ENCODE results near the gene BLNK. TPM values are rescaled to one million over a fixed set of nuclear protein-coding genes. Genes with fewer than 3 reads are reported as not detected.

The BLNK gene
- total RNA-seq, 1 donor from 2014 or later, result not detected

GRCh38 chr10:96243296-96243695 lies 28.1 kb downstream of the BLNK start:
- no peak overlapping the region for H3K4me3 Mint-ChIP-seq
- H3K9me3 Mint-ChIP-seq, result no peaks in the 10 kb centered on the region
- intact Hi-C loops (cut with micrococcal nuclease), result no loop called here
- H3K4me1 Mint-ChIP-seq (ENCODE audit: low read depth), result no peaks in the 10 kb centered on the region
- DNase-seq (ENCODE audit: low spot score), result no peak
- H3K36me3 Mint-ChIP-seq (ENCODE audit: low read depth), result no peaks in the 10 kb centered on the region
- peaks cover 7% of the 10 kb centered on the region for H3K27me3 Mint-ChIP-seq (ENCODE audit: insufficient read depth)
- no peak overlapping the region for H3K27ac Mint-ChIP-seq

GRCh38 chr10:96242822-96243221 lies 28.5 kb downstream of the BLNK start:
- H3K27me3 Mint-ChIP-seq (ENCODE audit: insufficient read depth), result peaks cover 7% of the 10 kb centered on the region
- no peak overlapping the region for H3K27ac Mint-ChIP-seq
- H3K9me3 Mint-ChIP-seq, result no peaks in the 10 kb centered on the region
- H3K4me3 Mint-ChIP-seq, result no peak overlapping the region
- no peaks in the 10 kb centered on the region for H3K4me1 Mint-ChIP-seq (ENCODE audit: low read depth)
- DNase-seq (ENCODE audit: low spot score), result no peak
- H3K36me3 Mint-ChIP-seq (ENCODE audit: low read depth), result no peaks in the 10 kb centered on the region
- intact Hi-C loops (cut with micrococcal nuclease), result no loop called here

- no peak for DNase-seq (ENCODE audit: low spot score)
- H3K36me3 Mint-ChIP-seq (ENCODE audit: low read depth), result no peaks in the 10 kb centered on the region
- H3K9me3 Mint-ChIP-seq, result no peaks in the 10 kb centered on the region
These were observed 32.4 kb downstream of the BLNK start for GRCh38 chr10:96238646-96239623.

GRCh38 chr10:96236876-96237275 lies 34.5 kb downstream of the BLNK start:
- H3K27ac Mint-ChIP-seq, result no peak overlapping the region
- intact Hi-C loops (cut with micrococcal nuclease), result no loop called here
- no peaks in the 10 kb centered on the region for H3K9me3 Mint-ChIP-seq
- DNase-seq (ENCODE audit: low spot score), result no peak
- H3K4me1 Mint-ChIP-seq (ENCODE audit: low read depth), result no peaks in the 10 kb centered on the region
- H3K36me3 Mint-ChIP-seq (ENCODE audit: low read depth), result no peaks in the 10 kb centered on the region
- no peak overlapping the region for H3K4me3 Mint-ChIP-seq
- peaks cover 6% of the 10 kb centered on the region for H3K27me3 Mint-ChIP-seq (ENCODE audit: insufficient read depth)

More at GRCh38 chr10:96238646-96239623, 32.4 kb downstream of the BLNK start:
- H3K27me3 Mint-ChIP-seq (ENCODE audit: insufficient read depth), result peaks cover 6% of the 10 kb centered on the region
- H3K4me3 Mint-ChIP-seq, result no peak overlapping the region
- intact Hi-C loops (cut with micrococcal nuclease), result no loop called here
- H3K4me1 Mint-ChIP-seq (ENCODE audit: low read depth), result no peaks in the 10 kb centered on the region
- H3K27ac Mint-ChIP-seq, result no peak overlapping the region

- no peaks in the 10 kb centered on the region for H3K4me1 Mint-ChIP-seq (ENCODE audit: low read depth)
- DNase-seq (ENCODE audit: low spot score), result no peak
- H3K9me3 Mint-ChIP-seq, result no peaks in the 10 kb centered on the region
- no peaks in the 10 kb centered on the region for H3K36me3 Mint-ChIP-seq (ENCODE audit: low read depth)
- intact Hi-C loops (cut with micrococcal nuclease), result no loop called here
- H3K4me3 Mint-ChIP-seq, result no peak overlapping the region
- no peak overlapping the region for H3K27ac Mint-ChIP-seq
- peaks cover 6% of the 10 kb centered on the region for H3K27me3 Mint-ChIP-seq (ENCODE audit: insufficient read depth)
These were observed 35.3 kb downstream of the BLNK start for GRCh38 chr10:96236090-96236478.

GRCh38 chr10:96235326-96236089 lies 35.9 kb downstream of the BLNK start:
- intact Hi-C loops (cut with micrococcal nuclease), result no loop called here
- H3K36me3 Mint-ChIP-seq (ENCODE audit: low read depth), result no peaks in the 10 kb centered on the region
- no peaks in the 10 kb centered on the region for H3K9me3 Mint-ChIP-seq
- no peak overlapping the region for H3K4me3 Mint-ChIP-seq
- H3K27ac Mint-ChIP-seq, result no peak overlapping the region
- H3K4me1 Mint-ChIP-seq (ENCODE audit: low read depth), result no peaks in the 10 kb centered on the region
- H3K27me3 Mint-ChIP-seq (ENCODE audit: insufficient read depth), result peaks cover 6% of the 10 kb centered on the region
- no peak for DNase-seq (ENCODE audit: low spot score)

- no peaks in the 10 kb centered on the region for H3K36me3 Mint-ChIP-seq (ENCODE audit: low read depth)
- intact Hi-C loops (cut with micrococcal nuclease), result no loop called here
- no peaks in the 10 kb centered on the region for H3K4me1 Mint-ChIP-seq (ENCODE audit: low read depth)
- no peak for DNase-seq (ENCODE audit: low spot score)
- H3K27me3 Mint-ChIP-seq (ENCODE audit: insufficient read depth), result peaks cover 8% of the 10 kb centered on the region
- H3K9me3 Mint-ChIP-seq, result no peaks in the 10 kb centered on the region
- H3K4me3 Mint-ChIP-seq, result no peak overlapping the region
- no peak overlapping the region for H3K27ac Mint-ChIP-seq
These were observed 37.4 kb downstream of the BLNK start for GRCh38 chr10:96233959-96234358.

- Mint-ChIP-seq H3K4me1 (ENCODE audit: low read depth) (no peaks in the 10 kb centered on the region), H3K27me3 (ENCODE audit: insufficient read depth) (peaks cover 3% of the 10 kb centered on the region), H3K9me3 (no peaks in the 10 kb centered on the region), H3K4me3 (no peak overlapping the region), H3K36me3 (ENCODE audit: low read depth) (no peaks in the 10 kb centered on the region), H3K27ac (no peak overlapping the region)
- DNase-seq (ENCODE audit: low spot score), result no peak
- intact Hi-C loops (cut with micrococcal nuclease), result no loop called here
These were observed 40.8 kb downstream of the BLNK start for GRCh38 chr10:96230527-96230926.

- H3K4me1 Mint-ChIP-seq (ENCODE audit: low read depth), result no peaks in the 10 kb centered on the region
- DNase-seq (ENCODE audit: low spot score), result peak; percentile 38
- no peak overlapping the region for H3K4me3 Mint-ChIP-seq
- no peaks in the 10 kb centered on the region for H3K9me3 Mint-ChIP-seq
- no peak overlapping the region for H3K27ac Mint-ChIP-seq
- H3K36me3 Mint-ChIP-seq (ENCODE audit: low read depth), result no peaks in the 10 kb centered on the region
- intact Hi-C loops (cut with micrococcal nuclease), result loop anchor here (1.0 kb wide), 3 partner anchors 64 to 212 kb away; no protein-coding TSS in a partner anchor
- H3K27me3 Mint-ChIP-seq (ENCODE audit: insufficient read depth), result peaks cover 3% of the 10 kb centered on the region
These were observed 41.8 kb downstream of the BLNK start for GRCh38 chr10:96229568-96230030.

- Mint-ChIP-seq H3K36me3 (ENCODE audit: low read depth) (no peaks in the 10 kb centered on the region), H3K27me3 (ENCODE audit: insufficient read depth) (peaks cover 3% of the 10 kb centered on the region), H3K9me3 (no peaks in the 10 kb centered on the region), H3K27ac (no peak overlapping the region), H3K4me3 (no peak overlapping the region), H3K4me1 (ENCODE audit: low read depth) (no peaks in the 10 kb centered on the region)
- DNase-seq (ENCODE audit: low spot score), result no peak
- intact Hi-C loops (cut with micrococcal nuclease), result no loop called here
These were observed 42.9 kb downstream of the BLNK start for GRCh38 chr10:96228408-96228994.

- no peak overlapping the region for H3K4me3 Mint-ChIP-seq
- intact Hi-C loops (cut with micrococcal nuclease), result no loop called here
- H3K27ac Mint-ChIP-seq, result no peak overlapping the region
- H3K36me3 Mint-ChIP-seq (ENCODE audit: low read depth), result no peaks in the 10 kb centered on the region
- DNase-seq (ENCODE audit: low spot score), result no peak
- no peaks in the 10 kb centered on the region for H3K4me1 Mint-ChIP-seq (ENCODE audit: low read depth)
- peaks cover 6% of the 10 kb centered on the region for H3K27me3 Mint-ChIP-seq (ENCODE audit: insufficient read depth)
- no peaks in the 10 kb centered on the region for H3K9me3 Mint-ChIP-seq
These were observed 44.2 kb downstream of the BLNK start for GRCh38 chr10:96227206-96227605.

- Mint-ChIP-seq H3K4me1 (ENCODE audit: low read depth) (no peaks in the 10 kb centered on the region), H3K36me3 (ENCODE audit: low read depth) (no peaks in the 10 kb centered on the region), H3K9me3 (no peaks in the 10 kb centered on the region), H3K27me3 (ENCODE audit: insufficient read depth) (peaks cover 8% of the 10 kb centered on the region), H3K4me3 (no peak overlapping the region), H3K27ac (no peak overlapping the region)
- DNase-seq (ENCODE audit: low spot score), result no peak
- intact Hi-C loops (cut with micrococcal nuclease), result no loop called here
These were observed 46.2 kb downstream of the BLNK start for GRCh38 chr10:96225119-96225518.

- Mint-ChIP-seq H3K9me3 (no peaks in the 10 kb centered on the region), H3K36me3 (ENCODE audit: low read depth) (no peaks in the 10 kb centered on the region), H3K4me1 (ENCODE audit: low read depth) (no peaks in the 10 kb centered on the region), H3K4me3 (no peak overlapping the region), H3K27me3 (ENCODE audit: insufficient read depth) (peaks cover 5% of the 10 kb centered on the region), H3K27ac (no peak overlapping the region)
- intact Hi-C loops (cut with micrococcal nuclease), result no loop called here
- no peak for DNase-seq (ENCODE audit: low spot score)
These were observed 48.5 kb downstream of the BLNK start for GRCh38 chr10:96222908-96223307.
